Gastrocnemius medialis (tissue), 4 donors: ENCODE results near the gene ARPIN. TPM values are rescaled to one million over a fixed set of nuclear protein-coding genes. Genes with fewer than 3 reads are reported as not detected.
A peak's percentile ranks its signal among the peaks of the same experiment; 100 is the strongest.

Experiments
- ATAC-seq, 2 donors: fragments of 150-250 bp; one replicate each; pipeline ENCODE4 v1.9.1; 2016
- DNase-seq, 2 donors: peaks; one replicate each; pipeline ENCODE4 v3.0.0-alpha.2; 2019
- H3K27ac ChIP-seq, 4 donors: fragments of 200-600 bp; sonication (generic); 1 replicate in 1 of 4; 2 replicates in 3 of 4; pipeline ENCODE4 v1.5.1; 2016 to 2018; ENCODE audit warnings: mild to moderate bottlenecking in 2 of 4, moderate library complexity in 1 of 4
- H3K27me3 ChIP-seq, 3 donors: fragments of 200-600 bp; sonication (generic) in 2 of 3; 1 replicate in 1 of 3; 2 replicates in 2 of 3; pipeline versions ENCODE4 v1.5.1 to v1.6.0; 2016 to 2019; ENCODE audit warnings: mild to moderate bottlenecking in 1 of 3, moderate library complexity in 1 of 3
- H3K36me3 ChIP-seq, 2 donors: fragments of 200-600 bp; sonication (generic) in 1 of 2; one replicate each; pipeline ENCODE4 v1.5.1; 2017 to 2018
- H3K4me1 ChIP-seq, 2 donors: fragments of 200-600 bp; sonication (generic) in 1 of 2; one replicate each; pipeline ENCODE4 v1.5.1; 2016 to 2017; ENCODE audit warnings: mild to moderate bottlenecking in 2 of 2
- H3K4me3 ChIP-seq, 4 donors: fragments of 200-600 bp; sonication (generic) in 3 of 4; 1 replicate in 1 of 4; 2 replicates in 3 of 4; pipeline ENCODE4 v1.5.1; 2016 to 2019; ENCODE audit warnings: mild to moderate bottlenecking in 2 of 4
- H3K9me3 ChIP-seq, 3 donors: fragments of 200-600 bp; sonication (generic) in 2 of 3; 1 replicate in 1 of 3; 2 replicates in 2 of 3; pipeline ENCODE4 v1.5.1; 2016 to 2019
- POLR2A ChIP-seq, 2 donors: fragments of 450-650 bp; IDR thresholded peaks; one replicate each; pipeline ENCODE4 v1.6.1; 2017; ENCODE audit warnings: antibody characterized with exemption in 2 of 2, mild to moderate bottlenecking in 2 of 2, moderate library complexity in 2 of 2
- in situ Hi-C, 4 donors: fragments of 200-750 bp; cut with MboI; loops; one replicate each; pipeline versions ENCODE4 v1.15.0 to v1.8.0; 2017; ENCODE audit warnings: low sequenced_read_pairs in 4 of 4
- intact Hi-C: fragments of 100-400 bp; cut with DNase I; formaldehyde crosslinking; loops from one replicate; pipeline ENCODE4 v1.15.1; 2023; ENCODE audit warnings: low total_unique reads
- total RNA-seq, 4 donors: library from RNA; depleted of rRNA; stranded (reverse); fragments of >200 nt; gene quantifications; one replicate each; pipeline versions ENCODE4 v1.1.0 to v1.2.3, GENCODE V29; 2016
- TF ChIP-seq, protein P1 (sequence below), 5 experiments: fragments of 450-650 bp in 3 of 5; fragments of 200-600 bp in 2 of 5; sonication (generic) in 2 of 5; IDR thresholded peaks in 4 of 5; conservative IDR thresholded peaks in 1 of 5; 1 replicate in 4 of 5; 2 replicates in 1 of 5; pipeline ENCODE4 v1.5.1; 2016 to 2019; ENCODE audit warnings: antibody characterized with exemption in 5 of 5, mild to moderate bottlenecking in 3 of 5, moderate library complexity in 3 of 5

ARPIN gene
- total RNA-seq, 4 donors from 2014 or later: 4.8 to 10.9 (median 6.0) TPM

DNA sequence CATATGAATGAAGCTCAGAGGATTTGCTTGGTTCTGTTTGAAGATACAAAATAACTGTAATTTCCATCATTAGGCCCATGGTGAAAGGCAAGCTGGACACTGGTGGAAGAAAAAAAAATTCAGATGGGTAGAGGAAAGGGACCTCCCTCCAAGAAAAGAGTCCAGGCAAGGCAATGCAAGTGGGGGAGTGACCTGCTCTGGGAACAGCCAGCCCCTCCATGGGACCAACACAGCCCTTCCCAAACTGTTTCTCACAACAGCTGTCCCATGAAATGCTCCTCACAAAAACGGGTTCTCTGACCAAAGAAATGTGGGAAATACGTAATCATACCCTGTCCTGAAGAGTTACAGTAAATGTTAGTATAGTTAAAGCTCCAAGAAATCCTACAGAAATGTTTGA, 14.6 kb downstream of the ARPIN start:
- intact Hi-C loops (no loop called here), in situ Hi-C loops (loop anchor here in 3 of 4 donors (5.0 to 10.0 kb wide), 2 partner anchors 174 to 177 kb away; no protein-coding TSS in a partner anchor)
- DNase-seq (no peak), ATAC-seq (no peak)
- Histone ChIP-seq H3K9me3 (no peaks in the 10 kb centered on the region), H3K27me3 (no peaks in the 10 kb centered on the region), H3K4me3 (no peak overlapping the region), H3K36me3 (peaks cover 0 to 18% of the 10 kb centered on the region in 2 donors), H3K4me1 (peaks cover 1 to 7% of the 10 kb centered on the region in 2 donors), H3K27ac (no peak overlapping the region)
- TF ChIP-seq POLR2A (IDR thresholded peaks at IDR 0.05): no peak
- TF ChIP-seq, protein P1, sequence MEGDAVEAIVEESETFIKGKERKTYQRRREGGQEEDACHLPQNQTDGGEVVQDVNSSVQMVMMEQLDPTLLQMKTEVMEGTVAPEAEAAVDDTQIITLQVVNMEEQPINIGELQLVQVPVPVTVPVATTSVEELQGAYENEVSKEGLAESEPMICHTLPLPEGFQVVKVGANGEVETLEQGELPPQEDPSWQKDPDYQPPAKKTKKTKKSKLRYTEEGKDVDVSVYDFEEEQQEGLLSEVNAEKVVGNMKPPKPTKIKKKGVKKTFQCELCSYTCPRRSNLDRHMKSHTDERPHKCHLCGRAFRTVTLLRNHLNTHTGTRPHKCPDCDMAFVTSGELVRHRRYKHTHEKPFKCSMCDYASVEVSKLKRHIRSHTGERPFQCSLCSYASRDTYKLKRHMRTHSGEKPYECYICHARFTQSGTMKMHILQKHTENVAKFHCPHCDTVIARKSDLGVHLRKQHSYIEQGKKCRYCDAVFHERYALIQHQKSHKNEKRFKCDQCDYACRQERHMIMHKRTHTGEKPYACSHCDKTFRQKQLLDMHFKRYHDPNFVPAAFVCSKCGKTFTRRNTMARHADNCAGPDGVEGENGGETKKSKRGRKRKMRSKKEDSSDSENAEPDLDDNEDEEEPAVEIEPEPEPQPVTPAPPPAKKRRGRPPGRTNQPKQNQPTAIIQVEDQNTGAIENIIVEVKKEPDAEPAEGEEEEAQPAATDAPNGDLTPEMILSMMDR (IDR thresholded peaks at IDR 0.05 in 4 of 5, conservative IDR thresholded peaks at IDR 0.05 in 1 of 5): no peak

DNA sequence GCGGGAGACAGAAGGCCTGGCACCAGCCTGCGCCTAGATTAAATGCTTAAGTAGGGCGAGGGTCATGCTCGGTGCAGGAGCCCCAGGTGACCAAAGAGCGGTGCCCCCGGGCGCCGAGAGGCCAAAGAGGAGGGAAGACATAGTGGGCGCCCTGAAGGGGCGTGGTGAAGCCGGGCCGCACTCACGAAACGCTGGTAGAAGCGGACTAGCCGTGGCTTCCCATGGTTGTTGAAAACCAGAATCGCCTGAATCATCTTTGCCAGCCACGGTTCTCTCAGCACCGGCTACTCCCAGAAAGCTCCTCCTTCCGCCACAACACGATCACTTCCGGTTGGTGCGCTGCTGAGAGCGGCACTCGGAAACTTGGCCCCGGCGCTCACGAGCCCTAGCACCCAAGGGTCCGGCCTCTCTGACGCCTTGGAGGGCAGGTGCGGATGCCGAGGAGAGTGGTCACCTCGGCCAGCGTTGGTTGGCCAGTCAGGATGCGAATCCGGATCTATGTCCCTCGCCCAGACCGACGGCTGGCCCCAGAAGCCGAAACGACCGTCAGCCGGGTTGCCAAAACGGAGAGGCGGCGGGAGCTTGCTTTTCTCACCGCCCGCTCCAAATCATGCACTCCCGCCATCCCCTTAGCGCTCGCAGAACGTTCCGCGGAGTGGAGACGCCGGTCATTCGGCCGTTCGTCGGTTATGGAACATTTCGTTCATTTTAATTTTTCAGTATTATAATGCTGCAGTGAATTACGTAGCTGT, 18.9 kb downstream of the ARPIN start, which contains the start of gene AP3S2:
Gene AP3S2 (minus strand): TSS at position 299 of the 752 bp plus-strand sequence. CDS start 45 bp downstream, at position 254.
- H3K4me1 ChIP-seq: peaks cover 10 to 16% of the 10 kb centered on the region in 2 donors
- no peaks in the 10 kb centered on the region for H3K27me3 ChIP-seq
- H3K27ac ChIP-seq: peak within 1 kb of the TSS; percentile 90 to 95 (median 90)
- TF ChIP-seq POLR2A (IDR thresholded peaks at IDR 0.05): peak; percentile 68 to 75
- TF ChIP-seq, protein P1 (IDR thresholded peaks at IDR 0.05 in 4 of 5, conservative IDR thresholded peaks at IDR 0.05 in 1 of 5): peak in 1 of 5 experiments; percentile 13
- intact Hi-C loops (loop anchor here (5.0 kb wide), 2 partner anchors 108 to 178 kb away; partner anchors contain the start of gene ZNF710), in situ Hi-C loops (loop anchor here in 3 of 4 donors (5.0 to 10.0 kb wide), 2 partner anchors 178 to 181 kb away; no protein-coding TSS in a partner anchor)
- H3K4me3 ChIP-seq: peak within 1 kb of the TSS; percentile 68 to 95 (median 80)
- peaks cover 0 to 2% of the 10 kb centered on the region in 2 donors for H3K36me3 ChIP-seq
- ATAC-seq (peak; percentile 97), DNase-seq (peak; percentile 85 to 90)
- H3K9me3 ChIP-seq: no peaks in the 10 kb centered on the region

DNA sequence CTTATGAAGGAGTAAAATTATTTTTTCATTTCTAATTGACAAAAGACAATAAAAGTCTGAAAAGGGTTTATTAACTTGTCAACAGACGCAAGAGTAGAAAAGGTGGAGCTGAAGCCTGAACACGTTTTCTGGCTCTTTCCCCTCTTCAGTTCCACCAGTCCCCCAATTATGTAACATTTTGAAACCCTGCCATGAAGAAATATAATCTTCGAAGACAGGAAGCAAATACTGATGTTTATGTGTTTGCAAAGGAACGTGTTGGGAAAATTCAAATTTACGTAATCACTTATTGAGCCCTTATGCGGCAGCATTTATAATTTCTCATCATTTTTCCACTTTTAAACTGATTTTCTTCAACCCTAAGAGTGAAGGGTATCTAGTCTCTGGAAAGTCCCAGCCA, 19.7 kb downstream of the ARPIN start:
- in situ Hi-C loops (loop anchor here in 3 of 4 donors (5.0 to 10.0 kb wide), 2 partner anchors 179 to 182 kb away; no protein-coding TSS in a partner anchor), intact Hi-C loops (loop anchor here (5.0 kb wide), 2 partner anchors 109 to 179 kb away; partner anchors contain the start of gene ZNF710)
- Histone ChIP-seq H3K4me3 (peak overlapping the region; percentile 68 to 95 (median 80)), H3K27me3 (no peaks in the 10 kb centered on the region), H3K9me3 (no peaks in the 10 kb centered on the region), H3K27ac (peak overlapping the region; percentile 90 to 95 (median 90)), H3K4me1 (peaks cover 10 to 16% of the 10 kb centered on the region in 2 donors), H3K36me3 (peaks cover 0 to 10% of the 10 kb centered on the region in 2 donors)
- ATAC-seq (no peak), DNase-seq (no peak)
- TF ChIP-seq, protein P1 (IDR thresholded peaks at IDR 0.05 in 4 of 5, conservative IDR thresholded peaks at IDR 0.05 in 1 of 5): no peak
- no peak for TF ChIP-seq POLR2A (IDR thresholded peaks at IDR 0.05)

DNA sequence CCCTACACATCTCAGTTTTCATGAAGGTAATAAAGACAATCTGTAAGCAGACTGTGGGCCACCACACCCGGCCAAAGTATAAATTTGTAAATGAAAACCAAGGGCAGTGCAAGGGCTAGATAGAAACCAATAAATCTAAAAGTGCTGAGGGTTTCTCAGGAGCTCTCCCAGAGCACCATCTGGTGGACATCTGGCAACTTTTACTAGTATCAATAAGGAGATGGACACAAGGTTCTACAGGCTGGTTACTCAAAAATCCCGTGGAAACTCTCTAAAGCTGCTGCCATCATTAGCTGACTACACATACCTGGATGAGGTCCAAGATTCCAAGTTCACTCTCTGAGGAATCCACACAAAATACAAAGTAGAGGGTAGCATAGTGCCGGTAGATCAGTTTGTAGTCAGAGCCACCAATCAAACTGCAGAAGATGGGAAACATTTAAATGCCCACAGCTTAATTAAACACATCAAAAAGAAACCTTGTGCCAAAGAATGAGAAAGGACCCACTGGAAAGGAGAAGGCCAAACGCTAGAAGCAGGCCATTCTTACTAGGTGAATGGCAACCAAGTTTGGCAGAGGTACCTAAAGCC, 24.4 kb downstream of the ARPIN start:
- Histone ChIP-seq H3K27ac (no peak overlapping the region), H3K27me3 (no peaks in the 10 kb centered on the region), H3K4me3 (no peak overlapping the region), H3K36me3 (peaks cover 0 to 45% of the 10 kb centered on the region in 2 donors), H3K4me1 (peaks cover 10 to 19% of the 10 kb centered on the region in 2 donors), H3K9me3 (no peaks in the 10 kb centered on the region)
- no peak for DNase-seq
- TF ChIP-seq, protein P1 (IDR thresholded peaks at IDR 0.05 in 4 of 5, conservative IDR thresholded peaks at IDR 0.05 in 1 of 5): peak in 1 of 5 experiments; percentile 16
- TF ChIP-seq POLR2A (IDR thresholded peaks at IDR 0.05): no peak
- no peak for ATAC-seq
- intact Hi-C loops (no loop called here), in situ Hi-C loops (no loop called here)
